H1 (cell line): ENCODE measurements around the gene IGF2BP3. TPM values are rescaled to one million over a fixed set of nuclear protein-coding genes. Genes with fewer than 3 reads are reported as not detected.

ENCODE experiments used
- CTCF ChIA-PET: fragments of 300-600 bp; sonication (Branson Sonifier 250); formaldehyde crosslinking; loops from one replicate; lab custom pipeline; 2021; ENCODE audit not compliant: partially characterized antibody; lab: Charles Lee
- POLR2A ChIA-PET: fragments of 300-600 bp; sonication (Branson Sonifier 250); formaldehyde crosslinking; loops from one replicate; lab custom pipeline; 2021; ENCODE audit warnings: inconsistent platforms; ENCODE audit not compliant: partially characterized antibody; lab: Charles Lee
- DNase-seq, 2 experiments: peaks; one replicate each; pipeline versions ENCODE4 v3.0.0 to v3.0.0-alpha.2; 2010 to 2022; ENCODE audit warnings: low spot score in 2 of 2, low read depth in 1 of 2, mixed read lengths in 1 of 2
- FAIRE-seq: peaks from 2 replicates; lab custom pipeline; 2011; peaks lifted over from hg19 to GRCh38; lab: Jason Lieb, UNC
- H2AFZ ChIP-seq: 2 replicates; pipeline ENCODE4 v1.8.1; 2012; ENCODE audit warnings: low read length, inconsistent platforms
- H2AK5ac ChIP-seq: 2 replicates; pipeline ENCODE4 v1.6.1; 2013; ENCODE audit warnings: low read depth, low read length
- H2BK120ac ChIP-seq: replicated peaks from 2 replicates; pipeline ENCODE3; 2013; ENCODE audit warnings: low read depth, low read length, inconsistent platforms
- H2BK12ac ChIP-seq: 2 replicates; pipeline ENCODE4 v1.6.1; 2013; ENCODE audit warnings: low read depth, low read length
- H2BK15ac ChIP-seq: 2 replicates; pipeline ENCODE4 v1.6.1; 2013; ENCODE audit warnings: low read length
- H2BK20ac ChIP-seq: 2 replicates; pipeline ENCODE4 v1.6.1; 2013; ENCODE audit warnings: low read length
- H2BK5ac ChIP-seq: 2 replicates; pipeline ENCODE4 v1.6.1; 2013; ENCODE audit warnings: low read depth, low read length
- H3K14ac ChIP-seq: 2 replicates; pipeline ENCODE4 v1.6.1; 2013; ENCODE audit warnings: inconsistent platforms; ENCODE audit not compliant: insufficient read length
- H3K18ac ChIP-seq: 2 replicates; pipeline ENCODE4 v1.6.1; 2013; ENCODE audit warnings: low read length; ENCODE audit errors: extremely low read depth
- H3K23ac ChIP-seq: 2 replicates; pipeline ENCODE4 v1.6.1; 2013; ENCODE audit warnings: inconsistent platforms; ENCODE audit not compliant: insufficient read length
- H3K23me2 ChIP-seq: 2 replicates; pipeline ENCODE4 v1.6.1; 2013; ENCODE audit warnings: low read depth, low read length
- H3K27ac ChIP-seq: 2 replicates; pipeline ENCODE4 v1.6.1; 2011; ENCODE audit warnings: low read depth, low read length, inconsistent platforms
- H3K27me3 ChIP-seq, 4 experiments: replicated peaks in 1 of 4; 1 replicate in 1 of 4; 2 replicates in 3 of 4; pipeline versions ENCODE4 v1.6.1 to v1.8.1; 2011 to 2013; ENCODE audit warnings: low read length in 3 of 4, mild to moderate bottlenecking in 3 of 4, inconsistent platforms in 2 of 4, mixed read lengths in 2 of 4, moderate library complexity in 1 of 4; ENCODE audit not compliant: control insufficient read depth in 3 of 4, insufficient read depth in 3 of 4; ENCODE audit errors: extremely low read depth in 1 of 4
- H3K36me3 ChIP-seq, 4 experiments: 2 replicates each; pipeline versions ENCODE4 v1.6.1 to v1.8.1; 2011 to 2013; ENCODE audit warnings: mild to moderate bottlenecking in 4 of 4, low read length in 3 of 4, moderate library complexity in 2 of 4, control low read depth in 1 of 4, inconsistent platforms in 1 of 4; ENCODE audit not compliant: insufficient read depth in 4 of 4, control insufficient read depth in 2 of 4
- H3K4ac ChIP-seq: replicated peaks from 2 replicates; pipeline ENCODE3; 2013; ENCODE audit warnings: low read length, low read depth, mixed read lengths, inconsistent platforms; ENCODE audit not compliant: insufficient read length
- H3K4me1 ChIP-seq, 4 experiments: replicated peaks in 1 of 4; 1 replicate in 1 of 4; 2 replicates in 3 of 4; pipeline versions ENCODE4 v1.6.1 to v1.8.1; 2011 to 2013; ENCODE audit warnings: low read length in 3 of 4, inconsistent platforms in 2 of 4, mixed read lengths in 1 of 4; ENCODE audit not compliant: insufficient read depth in 4 of 4, control insufficient read depth in 3 of 4
- H3K4me2 ChIP-seq, 2 experiments: 2 replicates each; pipeline versions ENCODE4 v1.6.1 to v1.8.1; 2011 to 2013; ENCODE audit warnings: low read depth in 2 of 2, low read length in 2 of 2, control low read depth in 1 of 2, inconsistent platforms in 1 of 2, mild to moderate bottlenecking in 1 of 2; ENCODE audit not compliant: insufficient read depth in 1 of 2
- H3K4me3 ChIP-seq, 4 experiments: fragments of 200-600, 300-600 bp in 1 of 4; sonication (generic), shearing (Covaris generic), sonication (Bioruptor Twin) in 1 of 4; 2 replicates each; pipeline versions ENCODE4 v1.5.1 to v1.8.1; 2011 to 2016; ENCODE audit warnings: low read length in 4 of 4, low read depth in 3 of 4, control low read depth in 2 of 4, inconsistent platforms in 2 of 4, mild to moderate bottlenecking in 2 of 4, mixed read lengths in 1 of 4, moderate library complexity in 1 of 4; ENCODE audit not compliant: insufficient read depth in 2 of 4; ENCODE audit errors: extremely low read depth in 1 of 4
- H3K56ac ChIP-seq: replicated peaks from 2 replicates; pipeline ENCODE3; 2013; ENCODE audit warnings: low read depth, mild to moderate bottlenecking, mixed read lengths, low read length, inconsistent platforms; ENCODE audit not compliant: insufficient read length
- H3K79me1 ChIP-seq: 2 replicates; pipeline ENCODE4 v1.6.1; 2013; ENCODE audit warnings: low read depth, low read length, control low read depth
- H3K79me2 ChIP-seq, 2 experiments: 2 replicates each; pipeline versions ENCODE4 v1.6.1 to v1.8.1; 2012 to 2013; ENCODE audit warnings: low read length in 2 of 2, mild to moderate bottlenecking in 2 of 2, inconsistent platforms in 1 of 2; ENCODE audit not compliant: insufficient read depth in 2 of 2, control insufficient read depth in 1 of 2
- H3K9ac ChIP-seq, 4 experiments: replicated peaks in 1 of 4; 1 replicate in 1 of 4; 2 replicates in 3 of 4; pipeline versions ENCODE4 v1.6.1 to v1.8.1; 2011 to 2013; ENCODE audit warnings: low read depth in 3 of 4, low read length in 3 of 4, control low read depth in 2 of 4, mild to moderate bottlenecking in 2 of 4, moderate library complexity in 2 of 4, inconsistent platforms in 1 of 4; ENCODE audit errors: extremely low read depth in 1 of 4
- H3K9me3 ChIP-seq, 2 experiments: 2 replicates each; pipeline versions ENCODE4 v1.6.1 to v1.8.1; 2012 to 2013; ENCODE audit warnings: mild to moderate bottlenecking in 2 of 2, moderate library complexity in 2 of 2, control low read depth in 1 of 2, inconsistent platforms in 1 of 2, low read depth in 1 of 2, low read length in 1 of 2, mixed read lengths in 1 of 2; ENCODE audit not compliant: insufficient read depth in 2 of 2
- H4K20me1 ChIP-seq, 2 experiments: replicated peaks in 1 of 2; 2 replicates each; pipeline versions ENCODE3 to v1.8.1; 2011 to 2013; ENCODE audit warnings: inconsistent platforms in 2 of 2, low read length in 2 of 2, mild to moderate bottlenecking in 1 of 2; ENCODE audit not compliant: insufficient read depth in 2 of 2, control insufficient read depth in 1 of 2
- H4K5ac ChIP-seq: 2 replicates; pipeline ENCODE4 v1.6.1; 2013; ENCODE audit warnings: low read length, low read depth, mixed read lengths, inconsistent platforms; ENCODE audit not compliant: insufficient read length
- H4K8ac ChIP-seq: 2 replicates; pipeline ENCODE4 v1.8.0; 2013; ENCODE audit warnings: mild to moderate bottlenecking, moderate library complexity, low read length, inconsistent platforms; ENCODE audit not compliant: insufficient read depth; ENCODE audit errors: extremely low read depth
- H4K91ac ChIP-seq: replicated peaks from 2 replicates; pipeline ENCODE3; 2013; ENCODE audit warnings: low read length, mixed read lengths, inconsistent platforms; ENCODE audit not compliant: insufficient read length
- CEBPB ChIP-seq: IDR thresholded peaks from 2 replicates; pipeline ENCODE4 v1.6.1; 2012; ENCODE audit warnings: low read depth, low read length
- CTCF ChIP-seq, 3 experiments: IDR thresholded peaks; 1 replicate in 2 of 3; 2 replicates in 1 of 3; pipeline versions ENCODE4 v1.5.1 to v1.6.1; 2011; ENCODE audit warnings: low read length in 3 of 3, mild to moderate bottlenecking in 3 of 3, inconsistent platforms in 2 of 3, low read depth in 1 of 3, moderate library complexity in 1 of 3; ENCODE audit not compliant: insufficient read depth in 1 of 3; ENCODE audit errors: control extremely low read depth in 1 of 3
- HDAC2 ChIP-seq, 2 experiments: fragments of 300-600 bp in 1 of 2; sonication (generic) in 1 of 2; IDR thresholded peaks; 2 replicates each; pipeline ENCODE4 v1.6.1; 2011 to 2012; ENCODE audit warnings: low read depth in 2 of 2, low read length in 2 of 2, mild to moderate bottlenecking in 2 of 2, moderate library complexity in 2 of 2, borderline replicate concordance in 1 of 2, inconsistent platforms in 1 of 2
- RXRA ChIP-seq: IDR thresholded peaks from 2 replicates; pipeline ENCODE4 v1.6.1; 2011; ENCODE audit warnings: low read depth, mild to moderate bottlenecking, low read length, moderate library complexity; ENCODE audit not compliant: insufficient read depth
- SP4 ChIP-seq: IDR thresholded peaks from 2 replicates; pipeline ENCODE4 v1.6.1; 2012; ENCODE audit warnings: low read length, inconsistent platforms
- whole genome bisulfite sequencing, 2 experiments: shearing (Covaris generic) in 1 of 2; methylation state at CpG; one replicate each; pipeline versions ENCODE4 v1.1.6 to v1.1.7; 2013 to 2015; ENCODE audit warnings: low lambda C conversion rate in 2 of 2, mixed read lengths in 2 of 2, inconsistent platforms in 1 of 2, low coverage in 1 of 2, missing lambda C conversion rate in 1 of 2; ENCODE audit not compliant: insufficient replicate concordance in 2 of 2, insufficient coverage in 1 of 2, insufficient read length in 1 of 2; ENCODE audit errors: extremely low coverage in 1 of 2, missing lambda C conversion rate in 1 of 2; 5-methylcytosine and 5-hydroxymethylcytosine counted together
- polyA plus RNA-seq, 7 experiments: library from polyadenylated mRNA; depleted of rRNA in 3 of 7; stranded (reverse) in 5 of 7; unstranded in 2 of 7; fragments of >200 nt in 5 of 7; fragments of 200-250 nt in 2 of 7; gene quantifications; 1 replicate in 5 of 7; 2 replicates in 1 of 7; 4 replicates in 1 of 7; pipeline versions ENCODE4 v1.2.1 to v1.2.3, GENCODE V29; 2011 to 2013; ENCODE audit warnings: missing spikeins in 2 of 7, mixed read lengths in 2 of 7
- total RNA-seq: library from RNA; stranded (reverse); fragmentation: NEBNext Ultra II Directional; extraction: Animal tissue kit (Norgen Biotek cat#: 25700); gene quantifications from 2 replicates; pipeline ENCODE4 v1.2.1, GENCODE V29; 2021

The IGF2BP3 gene
- total and polyA plus RNA-seq, 2 of the 8 experiments (the other 6 are each of a cell fraction or from before 2014, with no cell fraction given) = 66.3 to 193 TPM

DNA sequence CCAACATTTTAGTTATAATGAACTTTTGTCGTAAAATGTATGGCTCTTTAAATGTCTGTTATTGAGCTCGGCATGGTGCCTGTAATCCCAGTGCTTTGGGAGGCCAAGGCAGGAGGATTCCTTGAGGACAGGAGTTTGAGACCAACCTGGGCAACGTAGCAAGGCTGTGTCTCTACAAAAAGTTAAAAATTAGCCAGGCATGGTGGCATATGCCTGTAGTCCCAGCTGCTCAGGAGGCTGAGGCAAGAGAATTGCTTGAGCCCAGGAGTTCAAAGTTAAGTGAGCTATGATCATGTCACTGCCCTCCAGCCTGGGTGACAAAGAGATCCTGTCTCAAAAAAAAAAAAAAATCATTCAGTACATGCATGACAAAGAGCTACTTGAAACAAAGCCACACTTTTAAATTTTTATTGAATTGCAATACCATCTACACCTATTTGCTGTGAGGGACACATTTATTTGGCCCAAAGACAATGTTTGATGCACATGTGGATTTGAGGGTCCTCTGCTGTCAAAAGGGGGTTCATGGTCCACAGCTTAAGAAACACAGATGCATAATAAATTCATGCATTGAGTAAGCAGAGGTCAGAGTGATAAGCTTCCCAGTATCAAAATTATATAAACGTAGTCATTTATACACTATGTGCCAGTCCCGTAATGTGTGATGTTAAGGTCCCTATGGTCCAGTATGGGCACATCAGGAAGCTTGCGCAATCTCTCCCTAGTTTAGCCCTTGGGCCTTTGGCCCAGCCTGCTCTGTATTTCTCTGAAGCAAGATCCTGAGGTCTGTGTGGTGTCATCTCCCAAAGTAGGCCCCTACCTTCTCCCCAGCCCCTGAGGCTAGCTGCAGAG is 175.5 kb downstream of the IGF2BP3 start:
- Histone ChIP-seq H2BK12ac (0 out of 2 replicates have a peak overlapping the region, but pooled peaks have one; percentile 17), H3K36me3 (no peaks in the 10 kb centered on the region), H3K14ac (no peak overlapping the region), H3K79me2 (peaks cover 3 to 5% of the 10 kb centered on the region in 2 experiments), H3K23ac (no peak overlapping the region), H3K9ac (no peak overlapping the region), H3K79me1 (peaks cover 4% of the 10 kb centered on the region; the same call in 1 of the 2 replicates), H3K27ac (no peak overlapping the region), H3K4me1 (peaks cover 0 to 2% (median 0%) of the 10 kb centered on the region in 4 experiments; a peak in 1 of 7 replicates), H3K4me3 (no peak overlapping the region), H2AFZ (0 out of 2 replicates have a peak overlapping the region, but pooled peaks have one; percentile 10), H3K4ac (no peak overlapping the region), H3K18ac (no peak overlapping the region), H2BK5ac (no peak overlapping the region), H4K91ac (no peak overlapping the region), H3K9me3 (no peaks in the 10 kb centered on the region), H3K56ac (no peak overlapping the region), H4K20me1 (no peaks in the 10 kb centered on the region), H2BK15ac (no peak overlapping the region), H3K4me2 (no peak overlapping the region), H3K23me2 (peaks cover 2% of the 10 kb centered on the region; the same call in 1 of the 2 replicates), H2BK20ac (no peak overlapping the region), H4K5ac (no peak overlapping the region), H3K27me3 (no peaks in the 10 kb centered on the region; a peak in 1 of 7 replicates), H4K8ac (no peak overlapping the region), H2AK5ac (no peak overlapping the region), H2BK120ac (no peak overlapping the region)
- FAIRE-seq (no peak), DNase-seq (no peak)
- TF ChIP-seq SP4 (no peak), RXRA (no peak), HDAC2 (IDR thresholded peaks at IDR 0.05; ENCODE audit: borderline replicate concordance in 1 of 2, low read depth in 2 of 2, low read length in 2 of 2) (no peak), CTCF (IDR thresholded peaks at IDR 0.05; ENCODE audit: control extremely low read depth in 1 of 3, insufficient read depth in 1 of 3, low read depth in 1 of 3, low read length in 3 of 3) (0 out of 4 replicates have a peak, but pooled peaks of 1 of the 3 experiments have one; percentile 3), CEBPB (peak; percentile 96)
- ChIA-PET POLR2A (interaction anchor here (0.5 to 2.1 kb wide), 5 partner anchors 8 to 208 kb away, joined by 3 to 6 read pairs (median 3); no protein-coding TSS in a partner anchor), CTCF (interaction anchor here (0.8 to 3.4 kb wide), 9 partner anchors 10 to 251 kb away, joined by 3 to 27 read pairs (median 8); no protein-coding TSS in a partner anchor)
- WGBS, 2 experiments = 86% methylated on average over 6 of the region's 6 CpGs; no CpG with 5 or more reads in 1 of the 2 experiments
